Measurements from ENCODE around the gene ANKUB1. TPM values are rescaled to one million over a fixed set of nuclear protein-coding genes. Genes with fewer than 3 reads are reported as not detected.

Gene ANKUB1
- total and polyA plus RNA-seq, 7 experiments from 2014 or later = not detected

DNA sequence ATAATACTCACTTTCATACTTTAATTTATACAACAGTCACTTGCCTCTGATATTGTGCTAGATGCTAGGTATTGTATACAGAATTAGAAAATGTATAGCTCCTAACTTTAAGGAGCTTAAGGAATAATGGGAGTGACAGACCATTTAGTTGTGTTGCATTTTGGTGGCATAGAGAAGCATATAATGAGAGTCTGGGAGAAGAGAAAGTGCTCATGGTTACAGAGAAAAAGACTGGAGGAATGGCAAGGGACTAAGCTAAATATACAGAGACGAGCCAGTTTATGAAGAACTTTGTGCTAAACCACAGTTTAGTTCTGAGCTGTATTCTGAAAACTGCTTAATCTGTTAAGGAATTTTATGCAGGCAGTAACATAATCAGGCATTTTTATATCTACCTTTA lies 27.1 kb upstream of the ANKUB1 start:
- Mint-ChIP-seq H3K9me3 (peaks cover 0 to 14% (median 2%) of the 10 kb centered on the region in 11 donors), H3K4me1 (peaks cover 36 to 97% (median 89%) of the 10 kb centered on the region in 7 donors), H3K4me3 (peak overlapping the region in 2 of 10 donors; percentile 10 to 24), H3K27me3 (no peaks in the 10 kb centered on the region), H3K27ac (no peak overlapping the region), H3K36me3 (peaks cover 0 to 43% (median 34%) of the 10 kb centered on the region in 5 donors)
- intact Hi-C loops (cut with micrococcal nuclease) = loop anchor here (10.0 kb wide), 3 partner anchors 545 to 1385 kb away; partner anchors contain the start of genes ERICH6 (in 1 of the 2) and GPR171 (in 1 of the 2)
- ATAC-seq = no peak
- Histone ChIP-seq H3K9me3 (ENCODE audit: control insufficient read depth in 2 of 3, low read length in 3 of 3) (no peaks in the 10 kb centered on the region), H3K4me1 (ENCODE audit: control insufficient read depth in 2 of 2, insufficient read depth in 2 of 2, low read length in 2 of 2) (peaks cover 4 to 28% of the 10 kb centered on the region in 2 donors), H3K36me3 (ENCODE audit: control insufficient read depth in 2 of 3, insufficient read depth in 3 of 3, low read length in 3 of 3) (no peaks in the 10 kb centered on the region), H3K4me3 (ENCODE audit: low read length) (no peak overlapping the region), H3K27ac (ENCODE audit: low read depth, low read length) (no peak overlapping the region), H3K27me3 (ENCODE audit: control insufficient read depth in 2 of 2, insufficient read depth in 2 of 2, low read length in 2 of 2) (no peaks in the 10 kb centered on the region)
- no peak for DNase-seq
- CTCF ChIA-PET = no interaction called here
- POLR2A ChIA-PET = interaction anchor here (0.6 to 0.9 kb wide), 2 partner anchors 11 to 62 kb away, joined by 3 read pairs; no protein-coding TSS in a partner anchor

DNA sequence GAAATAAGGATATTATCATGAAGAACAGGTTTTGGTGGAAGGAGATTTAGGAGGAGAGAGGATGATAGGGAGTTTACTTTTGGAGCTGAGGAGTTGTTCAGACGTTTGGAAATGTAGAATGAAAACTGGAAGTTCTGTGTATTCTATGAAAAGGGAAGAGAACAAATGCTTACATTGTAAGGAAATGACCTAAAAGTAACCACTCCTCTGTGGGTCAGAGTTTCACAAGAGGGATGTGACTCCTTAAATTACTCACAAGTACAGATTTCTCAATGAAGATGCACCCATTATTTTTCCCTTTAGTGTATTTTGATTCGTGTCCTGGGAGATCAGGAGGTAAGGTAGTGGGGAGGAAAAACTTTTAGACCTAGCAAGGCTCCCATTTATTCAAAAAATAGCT lies 24.6 kb upstream of the ANKUB1 start:
- ChIA-PET POLR2A (no interaction called here), CTCF (no interaction called here)
- H3K9me3 Mint-ChIP-seq = peaks cover 0 to 10% (median 0%) of the 10 kb centered on the region in 11 donors
- Histone ChIP-seq H3K36me3 (ENCODE audit: control insufficient read depth in 2 of 3, insufficient read depth in 3 of 3, low read length in 3 of 3) (peaks cover 0 to 9% (median 0%) of the 10 kb centered on the region in 3 experiments), H3K4me1 (ENCODE audit: control insufficient read depth in 2 of 2, insufficient read depth in 2 of 2, low read length in 2 of 2) (peaks cover 14 to 36% of the 10 kb centered on the region in 2 donors), H3K27me3 (ENCODE audit: control insufficient read depth in 2 of 2, insufficient read depth in 2 of 2, low read length in 2 of 2) (no peaks in the 10 kb centered on the region), H3K9me3 (ENCODE audit: control insufficient read depth in 2 of 3, low read length in 3 of 3) (no peaks in the 10 kb centered on the region), H3K4me3 (ENCODE audit: low read length) (no peak overlapping the region), H3K27ac (ENCODE audit: low read depth, low read length) (no peak overlapping the region)
- H3K4me3 Mint-ChIP-seq = peak overlapping the region in 5 of 10 donors; percentile 1 to 99 (median 8)
- no peak overlapping the region for H3K27ac Mint-ChIP-seq
- DNase-seq (no peak), ATAC-seq (no peak)
- peaks cover 48 to 92% (median 79%) of the 10 kb centered on the region in 7 donors for H3K4me1 Mint-ChIP-seq
- intact Hi-C loops (cut with micrococcal nuclease) = loop anchor here (10.0 kb wide), 3 partner anchors 542 to 1388 kb away; partner anchors contain the start of genes ERICH6 (in 1 of the 2) and GPR171 (in 1 of the 2)
- peaks cover 0 to 27% (median 25%) of the 10 kb centered on the region in 5 donors for H3K36me3 Mint-ChIP-seq
- no peaks in the 10 kb centered on the region for H3K27me3 Mint-ChIP-seq

DNA sequence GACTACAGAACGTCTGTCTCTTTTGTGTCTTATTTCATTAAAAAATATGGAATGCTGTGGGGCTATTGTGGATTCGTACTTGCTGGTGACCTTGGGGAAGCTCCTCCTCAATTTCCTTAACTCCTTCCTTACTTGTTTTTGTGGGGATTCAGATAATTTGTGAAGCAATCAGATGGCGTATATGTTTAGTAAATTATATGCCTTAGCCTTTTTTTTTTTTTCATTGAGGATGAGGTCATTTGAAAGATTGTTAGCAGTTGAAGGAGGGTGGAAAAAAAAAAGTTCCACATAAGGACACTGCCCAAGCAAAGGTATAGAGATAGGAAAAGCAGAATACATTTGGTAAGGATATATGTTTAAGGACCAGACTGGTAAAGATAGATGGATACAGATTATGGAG lies 24.0 kb upstream of the ANKUB1 start:
- Histone ChIP-seq H3K4me1 (ENCODE audit: control insufficient read depth in 2 of 2, insufficient read depth in 2 of 2, low read length in 2 of 2) (peaks cover 14 to 36% of the 10 kb centered on the region in 2 donors), H3K4me3 (ENCODE audit: low read length) (no peak overlapping the region), H3K9me3 (ENCODE audit: control insufficient read depth in 2 of 3, low read length in 3 of 3) (no peaks in the 10 kb centered on the region), H3K27me3 (ENCODE audit: control insufficient read depth in 2 of 2, insufficient read depth in 2 of 2, low read length in 2 of 2) (no peaks in the 10 kb centered on the region), H3K36me3 (ENCODE audit: control insufficient read depth in 2 of 3, insufficient read depth in 3 of 3, low read length in 3 of 3) (peaks cover 0 to 9% (median 0%) of the 10 kb centered on the region in 3 experiments), H3K27ac (ENCODE audit: low read depth, low read length) (no peak overlapping the region)
- ChIA-PET POLR2A (no interaction called here), CTCF (no interaction called here)
- Mint-ChIP-seq H3K27ac (no peak overlapping the region), H3K27me3 (no peaks in the 10 kb centered on the region), H3K4me1 (peaks cover 50 to 86% (median 73%) of the 10 kb centered on the region in 7 donors), H3K36me3 (peaks cover 0 to 21% (median 19%) of the 10 kb centered on the region in 5 donors), H3K9me3 (peaks cover 0 to 5% (median 0%) of the 10 kb centered on the region in 11 donors), H3K4me3 (peak overlapping the region in 4 of 10 donors; percentile 1 to 100 (median 70))
- intact Hi-C loops (cut with micrococcal nuclease) = loop anchor here (10.0 kb wide), 3 partner anchors 542 to 1388 kb away; partner anchors contain the start of genes ERICH6 (in 1 of the 2) and GPR171 (in 1 of the 2)
- ATAC-seq (no peak), DNase-seq (no peak)

DNA sequence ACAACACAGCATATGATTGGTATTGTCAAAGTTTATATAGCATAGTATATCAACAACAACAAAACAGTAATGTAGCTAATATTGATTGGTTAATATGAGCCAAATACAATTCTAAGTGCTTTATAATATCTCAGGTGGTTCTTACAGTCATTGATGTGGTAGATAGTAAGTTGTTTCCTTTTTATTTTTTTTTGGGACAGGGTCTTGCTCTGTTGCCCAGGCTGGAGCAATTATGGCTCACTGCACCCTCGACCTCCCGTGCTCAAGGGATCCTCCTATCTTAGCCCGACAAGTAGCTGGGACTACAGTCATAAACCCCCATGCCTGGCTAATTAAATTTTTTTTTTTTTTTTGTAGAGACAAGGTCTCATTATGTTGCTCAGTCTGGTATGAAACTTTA lies 23.4 kb upstream of the ANKUB1 start:
- Histone ChIP-seq H3K36me3 (ENCODE audit: control insufficient read depth in 2 of 3, insufficient read depth in 3 of 3, low read length in 3 of 3) (peaks cover 0 to 9% (median 0%) of the 10 kb centered on the region in 3 experiments), H3K9me3 (ENCODE audit: control insufficient read depth in 2 of 3, low read length in 3 of 3) (no peaks in the 10 kb centered on the region), H3K4me1 (ENCODE audit: control insufficient read depth in 2 of 2, insufficient read depth in 2 of 2, low read length in 2 of 2) (peaks cover 14 to 36% of the 10 kb centered on the region in 2 donors), H3K27ac (ENCODE audit: low read depth, low read length) (no peak overlapping the region), H3K4me3 (ENCODE audit: low read length) (no peak overlapping the region), H3K27me3 (ENCODE audit: control insufficient read depth in 2 of 2, insufficient read depth in 2 of 2, low read length in 2 of 2) (no peaks in the 10 kb centered on the region)
- ATAC-seq (no peak), DNase-seq (no peak)
- Mint-ChIP-seq H3K36me3 (peaks cover 0 to 20% (median 15%) of the 10 kb centered on the region in 5 donors), H3K27ac (no peak overlapping the region), H3K4me3 (peak overlapping the region in 8 of 10 donors; percentile 22 to 100 (median 43)), H3K9me3 (peaks cover 0 to 5% (median 0%) of the 10 kb centered on the region in 11 donors), H3K27me3 (no peaks in the 10 kb centered on the region), H3K4me1 (peaks cover 50 to 81% (median 71%) of the 10 kb centered on the region in 7 donors)
- intact Hi-C loops (cut with micrococcal nuclease) = loop anchor here (10.0 kb wide), 3 partner anchors 541 to 1389 kb away; partner anchors contain the start of genes ERICH6 (in 1 of the 2) and GPR171 (in 1 of the 2)
- ChIA-PET CTCF (no interaction called here), POLR2A (no interaction called here)

DNA sequence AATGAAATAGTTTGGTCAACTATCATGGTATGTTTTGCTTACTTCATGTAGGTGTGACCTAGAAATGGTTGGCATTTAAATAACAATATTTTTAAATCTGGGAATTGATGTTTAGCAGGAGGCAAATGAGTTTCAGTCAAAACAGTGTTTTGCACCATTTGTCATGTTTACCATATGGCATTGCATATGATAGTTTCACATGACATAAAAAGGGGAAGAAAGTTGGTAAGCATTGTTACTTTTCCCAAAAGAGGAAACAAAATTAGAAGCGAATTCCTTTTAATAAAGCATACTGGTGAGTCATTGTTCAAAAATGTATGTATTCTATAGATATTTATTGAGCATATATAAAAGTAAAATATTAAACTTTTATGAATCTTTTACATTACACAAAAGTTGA lies 23.0 kb upstream of the ANKUB1 start:
- intact Hi-C loops (cut with micrococcal nuclease) = loop anchor here (10.0 kb wide), 3 partner anchors 541 to 1389 kb away; partner anchors contain the start of genes ERICH6 (in 1 of the 2) and GPR171 (in 1 of the 2)
- CTCF ChIA-PET = no interaction called here
- peak overlapping the region in 9 of 10 donors; percentile 38 to 100 (median 99) for H3K4me3 Mint-ChIP-seq
- Histone ChIP-seq H3K27ac (ENCODE audit: low read depth, low read length) (no peak overlapping the region), H3K4me1 (ENCODE audit: control insufficient read depth in 2 of 2, insufficient read depth in 2 of 2, low read length in 2 of 2) (peaks cover 14 to 36% of the 10 kb centered on the region in 2 donors), H3K4me3 (ENCODE audit: low read length) (no peak overlapping the region), H3K27me3 (ENCODE audit: control insufficient read depth in 2 of 2, insufficient read depth in 2 of 2, low read length in 2 of 2) (no peaks in the 10 kb centered on the region), H3K9me3 (ENCODE audit: control insufficient read depth in 2 of 3, low read length in 3 of 3) (no peaks in the 10 kb centered on the region), H3K36me3 (ENCODE audit: control insufficient read depth in 2 of 3, insufficient read depth in 3 of 3, low read length in 3 of 3) (peaks cover 0 to 9% (median 0%) of the 10 kb centered on the region in 3 experiments)
- POLR2A ChIA-PET = interaction anchor here (2.8 kb wide), 1 partner anchor 63 kb away, joined by 20 read pairs; the partner anchor contains the start of gene COMMD2
- DNase-seq (no peak), ATAC-seq (no peak)
- peaks cover 50 to 76% (median 68%) of the 10 kb centered on the region in 7 donors for H3K4me1 Mint-ChIP-seq
- H3K9me3 Mint-ChIP-seq = peaks cover 0 to 3% (median 0%) of the 10 kb centered on the region in 11 donors
- no peaks in the 10 kb centered on the region for H3K27me3 Mint-ChIP-seq
- peaks cover 0 to 19% (median 11%) of the 10 kb centered on the region in 5 donors for H3K36me3 Mint-ChIP-seq
- no peak overlapping the region for H3K27ac Mint-ChIP-seq

DNA sequence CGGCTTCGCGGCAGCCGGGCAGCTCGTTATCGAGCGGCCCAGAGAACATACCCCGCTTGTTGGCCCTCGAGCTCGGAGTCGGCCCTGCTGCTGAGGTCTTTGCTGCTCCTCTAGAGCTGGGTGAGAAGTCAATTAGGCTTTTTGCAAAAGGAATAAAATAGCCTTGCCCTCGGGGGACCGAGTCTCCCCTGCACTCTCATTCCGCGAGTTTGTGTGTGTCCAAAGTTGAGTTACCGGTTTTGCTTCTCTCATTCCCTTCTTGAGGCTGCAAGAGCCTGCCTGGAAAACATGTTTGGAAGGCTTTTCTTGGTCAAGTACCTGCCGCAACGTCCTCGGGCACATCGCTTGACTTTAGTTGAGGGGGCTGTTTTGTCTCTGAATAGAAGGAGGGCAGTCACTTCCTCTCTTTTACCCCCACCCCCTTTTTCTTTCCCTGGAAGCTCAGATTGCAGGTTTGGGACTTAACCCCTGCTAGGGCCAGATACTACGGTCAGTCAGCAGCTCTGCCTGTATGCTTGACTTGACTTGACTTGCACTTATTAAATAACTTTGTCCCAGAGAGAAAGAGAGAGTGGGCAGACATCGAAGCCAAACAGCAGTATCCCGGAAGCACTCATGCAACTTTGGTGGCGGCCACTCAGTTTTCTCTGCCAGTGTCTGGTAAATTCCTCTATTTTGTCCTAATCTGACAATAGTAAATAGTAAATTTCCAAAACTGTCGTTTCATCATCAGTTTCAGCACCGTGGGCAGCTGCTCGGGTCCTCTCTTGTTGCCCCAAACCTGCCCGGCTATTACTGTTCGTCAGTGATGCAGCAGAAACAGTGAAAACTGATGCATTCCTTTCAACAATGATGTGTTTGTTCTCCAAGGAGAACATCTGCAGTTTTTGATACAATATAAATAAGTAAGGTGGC lies 21.3 kb upstream of the ANKUB1 start:
- Mint-ChIP-seq H3K27ac (peak overlapping the region; percentile 97 to 100 (median 99)), H3K9me3 (no peaks in the 10 kb centered on the region), H3K27me3 (peaks cover 0 to 10% (median 0%) of the 10 kb centered on the region in 5 donors), H3K36me3 (peaks cover 0 to 18% (median 6%) of the 10 kb centered on the region in 5 donors), H3K4me1 (peaks cover 39 to 62% (median 53%) of the 10 kb centered on the region in 7 donors), H3K4me3 (peak overlapping the region; percentile 96 to 100 (median 99))
- Histone ChIP-seq H3K9me3 (ENCODE audit: control insufficient read depth in 2 of 3, low read length in 3 of 3) (no peaks in the 10 kb centered on the region), H3K4me1 (ENCODE audit: control insufficient read depth in 2 of 2, insufficient read depth in 2 of 2, low read length in 2 of 2) (peaks cover 14 to 36% of the 10 kb centered on the region in 2 donors), H3K36me3 (ENCODE audit: control insufficient read depth in 2 of 3, insufficient read depth in 3 of 3, low read length in 3 of 3) (peaks cover 0 to 9% (median 0%) of the 10 kb centered on the region in 3 experiments), H3K27me3 (ENCODE audit: control insufficient read depth in 2 of 2, insufficient read depth in 2 of 2, low read length in 2 of 2) (no peaks in the 10 kb centered on the region), H3K27ac (ENCODE audit: low read depth, low read length) (peak overlapping the region; percentile 94), H3K4me3 (ENCODE audit: low read length) (peak overlapping the region; percentile 95)
- ATAC-seq (peak; percentile 22), DNase-seq (peak in 8 of 9 donors; percentile 2 to 23 (median 18))
- ChIA-PET POLR2A (interaction anchor here (0.7 to 2.8 kb wide), 6 partner anchors 9 to 595 kb away, joined by 3 to 20 read pairs (median 4); partner anchors contain the start of genes COMMD2 and TSC22D2), CTCF (interaction anchor here (1.0 kb wide), 1 partner anchor 9 kb away, joined by 3 read pairs; no protein-coding TSS in a partner anchor)
- intact Hi-C loops (cut with micrococcal nuclease) = loop anchor here (1.0 to 10.0 kb wide), 17 partner anchors 46 to 1391 kb away; partner anchors contain the start of genes COMMD2 (in 2 of the 2), ERICH6 (in 2 of the 2), GYG1 (in 2 of the 2) and HLTF (in 2 of the 2)
